Mucosa of descending colon (tissue), 3 donors: ENCODE results near the gene MED16. TPM values are rescaled to one million over a fixed set of nuclear protein-coding genes. Genes with fewer than 3 reads are reported as not detected.
"Not testable (repeated sequence)": the region's sequence is repeated elsewhere in the genome, so short reads cannot be mapped to it uniquely, and the experiment has no call there.

Experiments used
- ATAC-seq: fragments of 200-7000 bp; cut with Tn5 transposase; one replicate; pipeline ENCODE4 v1.9.1; 2020; ENCODE audit warnings: mild to moderate bottlenecking, moderate library complexity
- DNase-seq, 3 donors: peaks; one replicate each; pipeline ENCODE4 v3.0.0-alpha.2; 2020
- H3K36me3 ChIP-seq: fragments of 200-600 bp; one replicate; pipeline ENCODE4 v1.8.0; 2021; ENCODE audit warnings: low read depth, mild to moderate bottlenecking
- H3K4me1 ChIP-seq: fragments of 200-600 bp; one replicate; pipeline ENCODE4 v1.8.0; 2021; ENCODE audit warnings: low read depth, mild to moderate bottlenecking
- H3K4me3 ChIP-seq: fragments of 200-600 bp; one replicate; pipeline ENCODE4 v1.8.0; 2021; ENCODE audit warnings: mild to moderate bottlenecking
- H3K9me3 ChIP-seq: fragments of 200-600 bp; one replicate; pipeline ENCODE4 v1.8.0; 2021; ENCODE audit warnings: mild to moderate bottlenecking
- intact Hi-C, 2 donors: fragments of 100-400 bp; cut with DNase I in 1 of 2; cut with micrococcal nuclease in 1 of 2; formaldehyde crosslinking; loops; one replicate each; pipeline versions ENCODE4 v1.11.0 to v1.11.1; 2022; cut with DNase I, micrococcal nuclease
- total RNA-seq, 3 donors: library from RNA; stranded (reverse); fragmentation: NEBNext Ultra II Directional in 2 of 3; extraction: Animal tissue kit (Norgen Biotek cat#: 25700) in 2 of 3; gene quantifications; one replicate each; pipeline versions ENCODE4 v1.2.1 to v1.2.4, GENCODE V29; 2021 to 2023
- TF ChIP-seq, protein P1 (sequence below): fragments of 200-600 bp; IDR thresholded peaks from one replicate; pipeline ENCODE4 v1.8.0; 2022; ENCODE audit warnings: antibody characterized with exemption, mild to moderate bottlenecking
- donor health status: DM: no; HTN: no; CAD: no; lungs with moderate emphysema.
- donor health status: DM: no; HTN: no; CAD: no.
- donor health status: DM: no; HTN: yes; CAD: no.

The MED16 gene
- total RNA-seq, 3 donors from 2014 or later = 53.4 to 77.4 (median 61.4) TPM

DNA sequence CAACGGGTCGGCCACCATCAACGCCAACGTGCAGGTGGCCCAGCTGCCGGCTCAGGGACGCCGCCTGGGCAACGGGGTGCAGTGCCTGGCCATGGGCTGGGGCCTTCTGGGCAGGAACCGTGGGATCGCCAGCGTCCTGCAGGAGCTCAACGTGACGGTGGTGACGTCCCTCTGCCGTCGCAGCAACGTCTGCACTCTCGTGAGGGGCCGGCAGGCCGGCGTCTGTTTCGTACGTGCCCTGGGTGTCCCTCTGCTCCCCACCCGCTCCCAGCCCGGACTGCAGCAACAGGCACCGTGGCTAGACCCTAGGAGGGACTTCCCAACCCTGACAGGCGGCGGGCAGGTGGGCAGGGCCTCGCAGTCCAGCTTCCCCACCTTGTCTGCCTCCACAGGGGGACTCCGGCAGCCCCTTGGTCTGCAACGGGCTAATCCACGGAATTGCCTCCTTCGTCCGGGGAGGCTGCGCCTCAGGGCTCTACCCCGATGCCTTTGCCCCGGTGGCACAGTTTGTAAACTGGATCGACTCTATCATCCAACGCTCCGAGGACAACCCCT lies 37.3 kb downstream of the MED16 start:
- no peaks in the 10 kb centered on the region for H3K36me3 ChIP-seq
- no peak overlapping the region for H3K4me3 ChIP-seq
- ATAC-seq (no peak), DNase-seq (peak in 1 of 3 donors; percentile 52)
- peaks cover 3% of the 10 kb centered on the region for H3K4me1 ChIP-seq
- H3K9me3 ChIP-seq = no peaks in the 10 kb centered on the region
- intact Hi-C loops = loop anchor here in 1 of 2 donors (10.0 kb wide), 1 partner anchor 129 kb away; the partner anchor contains the start of gene WDR18
- TF ChIP-seq, protein P1, sequence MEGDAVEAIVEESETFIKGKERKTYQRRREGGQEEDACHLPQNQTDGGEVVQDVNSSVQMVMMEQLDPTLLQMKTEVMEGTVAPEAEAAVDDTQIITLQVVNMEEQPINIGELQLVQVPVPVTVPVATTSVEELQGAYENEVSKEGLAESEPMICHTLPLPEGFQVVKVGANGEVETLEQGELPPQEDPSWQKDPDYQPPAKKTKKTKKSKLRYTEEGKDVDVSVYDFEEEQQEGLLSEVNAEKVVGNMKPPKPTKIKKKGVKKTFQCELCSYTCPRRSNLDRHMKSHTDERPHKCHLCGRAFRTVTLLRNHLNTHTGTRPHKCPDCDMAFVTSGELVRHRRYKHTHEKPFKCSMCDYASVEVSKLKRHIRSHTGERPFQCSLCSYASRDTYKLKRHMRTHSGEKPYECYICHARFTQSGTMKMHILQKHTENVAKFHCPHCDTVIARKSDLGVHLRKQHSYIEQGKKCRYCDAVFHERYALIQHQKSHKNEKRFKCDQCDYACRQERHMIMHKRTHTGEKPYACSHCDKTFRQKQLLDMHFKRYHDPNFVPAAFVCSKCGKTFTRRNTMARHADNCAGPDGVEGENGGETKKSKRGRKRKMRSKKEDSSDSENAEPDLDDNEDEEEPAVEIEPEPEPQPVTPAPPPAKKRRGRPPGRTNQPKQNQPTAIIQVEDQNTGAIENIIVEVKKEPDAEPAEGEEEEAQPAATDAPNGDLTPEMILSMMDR = no peak

DNA sequence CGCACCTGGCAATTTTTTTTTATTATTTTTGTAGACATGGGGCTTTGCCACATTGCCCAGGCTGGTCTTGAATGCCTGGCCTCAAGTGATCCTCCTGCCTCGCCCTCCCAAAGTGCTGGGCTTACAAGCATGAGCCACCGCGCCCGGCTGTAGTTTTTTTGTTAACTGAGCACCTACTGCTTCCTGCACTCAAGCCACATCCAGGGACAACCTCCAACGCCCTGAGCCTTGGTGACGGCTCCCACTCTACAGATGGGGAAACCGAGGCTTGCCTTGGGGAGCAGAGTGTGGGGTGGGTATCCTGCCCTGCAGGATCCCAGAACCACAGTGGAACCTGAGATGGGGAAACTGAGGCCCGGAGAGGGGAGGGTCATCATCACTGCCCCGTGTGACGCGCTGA lies 37.8 kb downstream of the MED16 start:
- Histone ChIP-seq H3K36me3 (no peaks in the 10 kb centered on the region), H3K4me3 (no peak overlapping the region), H3K9me3 (no peaks in the 10 kb centered on the region), H3K4me1 (peaks cover 3% of the 10 kb centered on the region)
- no peak for ATAC-seq
- intact Hi-C loops = loop anchor here in 1 of 2 donors (10.0 kb wide), 1 partner anchor 130 kb away; the partner anchor contains the start of gene WDR18
- TF ChIP-seq, protein P1 = no peak
- DNase-seq = peak in 1 of 3 donors; percentile 30

DNA sequence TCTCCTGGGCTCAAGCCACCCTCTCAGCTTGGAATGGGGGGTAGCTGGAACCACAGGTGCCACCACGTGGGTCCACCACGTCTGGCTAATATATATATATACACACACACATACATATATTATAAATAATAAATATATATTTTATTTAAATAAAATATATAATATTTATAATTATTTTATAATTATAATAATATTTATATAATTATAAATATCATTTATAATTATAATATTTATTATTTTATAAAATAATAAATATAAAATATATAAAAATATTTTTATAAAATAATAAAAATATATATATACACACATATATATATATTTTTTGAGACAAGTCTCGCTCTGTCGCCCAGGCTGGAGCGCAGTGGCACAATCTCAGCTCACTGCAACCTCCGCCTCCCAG lies 38.4 kb downstream of the MED16 start:
- H3K36me3 ChIP-seq = no peaks in the 10 kb centered on the region
- TF ChIP-seq, protein P1 = no peak
- no peak for DNase-seq
- no peak for ATAC-seq
- H3K4me3 ChIP-seq = no peak overlapping the region
- intact Hi-C loops = loop anchor here in 1 of 2 donors (10.0 kb wide), 1 partner anchor 130 kb away; the partner anchor contains the start of gene WDR18
- H3K9me3 ChIP-seq = no peaks in the 10 kb centered on the region
- peaks cover 3% of the 10 kb centered on the region for H3K4me1 ChIP-seq

DNA sequence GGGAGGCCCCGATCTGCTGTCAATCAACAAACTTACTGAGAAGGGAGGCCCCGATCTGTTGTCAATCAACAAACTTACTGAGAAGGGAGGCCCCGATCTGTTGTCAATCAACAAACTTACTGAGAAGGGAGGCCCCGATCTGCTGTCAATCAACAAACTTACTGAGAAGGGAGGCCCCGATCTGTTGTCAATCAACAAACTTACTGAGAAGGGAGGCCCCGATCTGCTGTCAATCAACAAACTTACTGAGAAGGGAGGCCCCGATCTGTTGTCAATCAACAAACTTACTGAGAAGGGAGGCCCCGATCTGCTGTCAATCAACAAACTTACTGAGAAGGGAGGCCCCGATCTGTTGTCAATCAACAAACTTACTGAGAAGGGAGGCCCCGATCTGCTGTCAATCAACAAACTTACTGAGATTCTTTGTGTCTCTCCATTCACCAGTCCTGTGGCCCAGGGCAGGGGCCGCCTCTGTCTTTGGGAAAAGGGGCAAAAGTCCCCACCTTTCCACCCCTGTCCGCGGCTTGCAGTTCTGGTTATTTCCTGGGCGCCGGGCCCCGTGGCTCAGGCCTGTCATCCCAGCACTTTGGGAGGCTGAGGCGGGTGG lies 39.3 kb downstream of the MED16 start:
- not testable (repeated sequence) for H3K4me1 ChIP-seq, H3K4me3 ChIP-seq, H3K36me3 ChIP-seq, ATAC-seq, H3K9me3 ChIP-seq
- peak in 1 of 3 donors; percentile 47 for DNase-seq
- intact Hi-C loops = loop anchor here in 1 of 2 donors (10.0 kb wide), 1 partner anchor 131 kb away; the partner anchor contains the start of gene WDR18

DNA sequence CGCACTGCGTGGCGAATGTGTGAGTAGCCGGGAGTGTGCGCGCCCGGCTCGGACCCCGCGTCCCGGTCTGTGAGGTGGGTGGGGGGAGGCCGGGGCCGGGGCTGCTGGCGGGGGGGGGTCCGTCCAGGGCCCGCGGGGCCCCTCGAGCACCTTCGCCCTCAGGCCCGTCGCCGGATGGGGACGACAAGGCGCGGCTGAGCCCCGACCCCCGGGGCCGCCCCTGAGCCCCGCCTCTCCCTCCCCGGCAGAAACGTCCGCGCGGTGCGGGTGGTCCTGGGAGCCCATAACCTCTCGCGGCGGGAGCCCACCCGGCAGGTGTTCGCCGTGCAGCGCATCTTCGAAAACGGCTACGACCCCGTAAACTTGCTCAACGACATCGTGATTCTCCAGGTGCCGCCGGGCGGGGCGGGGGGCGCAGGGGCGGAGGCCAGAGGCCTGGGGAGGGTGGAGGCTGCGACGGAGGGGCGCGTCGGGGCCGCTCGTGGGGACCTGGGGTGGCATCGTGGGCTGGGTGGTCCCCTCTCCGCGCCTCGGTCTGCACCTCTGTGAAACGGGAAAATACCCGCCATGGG lies 39.9 kb downstream of the MED16 start:
- no peak for ATAC-seq
- Histone ChIP-seq H3K9me3 (no peaks in the 10 kb centered on the region), H3K36me3 (no peaks in the 10 kb centered on the region), H3K4me3 (no peak overlapping the region), H3K4me1 (peaks cover 3% of the 10 kb centered on the region)
- intact Hi-C loops = loop anchor here in 1 of 2 donors (10.0 kb wide), 1 partner anchor 132 kb away; the partner anchor contains the start of gene WDR18
- peak in 1 of 3 donors; percentile 45 for DNase-seq
- TF ChIP-seq, protein P1 = no peak
